NCI-H2081 treated with DMSO at 0.1 percent for 48 hours (cell line): Measurements from ENCODE around the gene ACBD6.
"Not testable (repeated sequence)": the region's sequence is repeated elsewhere in the genome, so short reads cannot be mapped to it uniquely, and the experiment has no call there.

Source experiments
- DNase-seq: peaks from one replicate; lab custom pipeline; 2025; lab: John Stamatoyannopoulos, UW

The ACBD6 gene

DNA sequence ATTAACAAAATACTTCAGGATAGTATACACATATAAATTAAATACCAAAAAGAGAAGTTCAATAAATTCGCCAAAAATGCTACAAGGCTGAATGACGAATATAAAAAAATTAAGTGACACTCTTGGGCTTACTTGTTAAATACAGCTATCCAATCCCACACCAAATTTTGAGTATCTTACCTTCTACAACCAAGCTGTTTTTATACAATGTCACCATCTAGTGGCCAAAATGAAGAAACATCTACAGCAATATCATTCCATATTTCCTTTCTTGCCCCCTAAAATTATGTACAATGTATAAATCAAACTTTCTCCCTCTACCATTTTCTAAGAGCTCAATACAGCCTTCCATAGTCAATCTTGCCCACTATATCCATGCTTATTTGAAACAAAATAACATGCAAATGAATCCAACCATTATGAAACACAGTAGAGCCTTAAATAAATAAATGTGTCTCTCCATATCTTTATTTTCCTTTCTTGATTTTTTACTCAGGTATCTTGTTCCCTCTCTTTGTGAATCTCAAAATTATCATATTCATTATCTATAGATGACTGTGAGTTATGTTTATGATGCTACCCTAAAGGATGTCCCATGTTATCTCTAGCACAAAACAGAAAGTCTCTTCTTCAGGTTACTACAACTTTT lies 86.3 kb downstream of the ACBD6 start:
- DNase-seq = no peak

DNA sequence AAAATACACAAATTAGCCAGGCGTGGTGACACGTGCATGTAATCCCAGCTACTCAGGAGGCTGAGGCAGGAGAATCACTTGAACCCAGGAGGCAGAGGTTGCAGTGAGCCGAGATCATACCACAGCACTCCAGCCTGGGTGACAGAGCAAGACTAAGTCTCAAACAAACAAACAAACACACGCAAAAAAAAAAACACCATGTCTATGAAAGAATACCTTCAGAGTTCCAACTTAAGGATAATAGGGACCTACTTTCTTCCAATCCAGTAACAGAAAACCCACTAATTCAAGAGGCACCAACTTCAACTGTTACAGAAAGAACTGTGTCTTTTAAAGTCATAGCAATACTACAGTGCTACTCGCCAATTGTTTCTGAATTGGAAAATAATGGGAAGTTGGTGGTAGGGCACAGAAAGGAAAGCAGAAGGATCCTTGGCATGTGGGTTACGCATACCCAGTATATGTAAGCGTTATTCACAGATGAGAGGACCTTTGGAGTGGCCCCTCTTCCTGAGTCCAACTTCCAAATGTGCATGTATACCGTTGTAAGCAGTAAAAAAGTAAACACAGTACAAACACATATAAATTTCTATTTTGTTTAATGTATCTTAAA lies 87.0 kb downstream of the ACBD6 start:
- DNase-seq = no peak

DNA sequence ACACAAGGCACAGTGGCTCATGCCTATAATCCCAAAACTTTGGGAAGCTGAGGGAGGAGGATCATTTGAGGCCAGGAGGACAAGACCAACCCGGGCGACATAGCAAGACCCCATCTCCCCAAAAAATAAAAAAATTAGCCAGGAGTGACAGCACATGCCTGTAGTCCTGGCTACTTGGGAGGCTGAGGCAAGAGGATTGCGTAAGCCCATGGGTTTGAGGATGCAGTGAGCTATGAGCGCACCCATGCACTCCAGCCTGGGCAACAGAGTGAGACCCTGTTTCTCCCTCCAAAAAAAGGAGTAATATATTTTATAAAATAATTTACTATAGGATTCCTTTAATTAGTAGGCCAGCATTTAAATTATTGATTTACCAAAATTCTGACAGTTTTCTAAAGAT lies 89.8 kb downstream of the ACBD6 start:
- no peak for DNase-seq

DNA sequence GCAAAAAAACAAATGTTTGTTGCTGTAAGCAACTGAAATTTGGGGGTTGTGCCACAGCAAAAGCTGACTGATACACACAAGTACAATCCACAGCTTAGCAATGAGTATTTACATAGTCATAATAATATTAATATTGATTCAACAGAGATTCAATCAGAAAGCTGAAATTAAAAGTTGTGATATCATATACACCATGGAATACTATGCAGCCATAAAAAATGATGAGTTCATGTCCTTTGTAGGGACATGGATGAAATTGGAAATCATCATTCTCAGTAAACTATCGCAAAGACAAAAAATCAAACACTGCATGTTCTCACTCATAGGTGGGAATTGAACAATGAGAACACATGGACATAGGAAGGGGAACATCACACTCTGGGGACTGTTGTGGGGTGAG lies 94.2 kb downstream of the ACBD6 start:
- not testable (repeated sequence) for DNase-seq

DNA sequence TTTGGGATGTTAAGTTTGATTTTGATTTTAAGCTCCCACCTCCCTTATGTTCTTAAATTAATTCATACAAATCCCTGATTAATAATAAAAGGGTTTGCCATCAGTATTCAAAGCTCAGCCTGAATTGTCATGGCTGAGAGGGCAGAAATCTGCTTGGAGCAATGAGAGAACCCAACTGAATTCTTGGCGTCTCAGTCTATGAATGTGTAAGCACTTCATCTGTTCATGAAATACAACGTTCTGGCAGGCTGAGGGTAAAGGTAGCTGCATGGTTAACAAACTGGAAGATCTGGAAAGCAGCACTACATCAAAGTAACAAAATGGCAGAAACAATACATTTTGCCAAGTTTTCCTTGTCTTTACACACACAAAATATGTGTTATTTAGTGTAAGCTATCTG lies 95.3 kb downstream of the ACBD6 start:
- no peak for DNase-seq

DNA sequence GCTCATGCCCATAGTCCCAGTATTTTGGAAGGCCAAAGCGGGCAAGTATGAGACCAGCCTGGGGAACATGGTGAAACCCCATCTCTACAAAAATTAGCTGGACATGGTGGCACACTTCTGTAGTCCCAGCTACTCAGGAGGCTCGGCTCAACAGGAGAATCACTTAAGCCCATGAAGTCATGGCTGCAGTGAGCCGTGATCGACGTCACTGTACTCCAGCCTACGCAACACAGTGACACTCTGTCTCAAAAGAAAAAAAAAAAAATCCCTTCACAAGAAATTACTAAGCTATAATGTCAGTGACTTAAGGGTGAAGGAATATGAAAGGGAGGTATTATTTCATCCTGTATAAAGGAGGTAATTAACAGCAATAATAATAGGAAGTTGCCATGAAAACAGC lies 99.8 kb downstream of the ACBD6 start:
- no peak for DNase-seq

DNA sequence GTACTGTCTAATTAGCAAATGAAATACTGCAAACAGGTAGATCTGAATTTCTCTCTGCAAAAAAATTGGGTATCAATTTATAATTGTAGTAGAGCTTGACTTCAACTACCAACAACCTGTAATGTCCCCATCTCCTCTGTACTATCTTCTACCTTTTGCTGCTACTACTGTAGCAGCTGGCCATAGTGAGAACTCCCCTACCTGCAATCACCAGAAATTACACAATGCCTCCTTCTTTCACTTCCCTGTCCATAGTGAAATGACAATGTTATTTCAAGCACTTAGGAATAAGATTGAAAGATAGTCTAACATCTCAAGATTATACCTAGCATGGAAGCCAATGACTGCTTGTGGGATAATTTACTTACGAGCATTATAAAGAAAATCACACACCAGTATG lies 100.4 kb downstream of the ACBD6 start:
- no peak for DNase-seq

DNA sequence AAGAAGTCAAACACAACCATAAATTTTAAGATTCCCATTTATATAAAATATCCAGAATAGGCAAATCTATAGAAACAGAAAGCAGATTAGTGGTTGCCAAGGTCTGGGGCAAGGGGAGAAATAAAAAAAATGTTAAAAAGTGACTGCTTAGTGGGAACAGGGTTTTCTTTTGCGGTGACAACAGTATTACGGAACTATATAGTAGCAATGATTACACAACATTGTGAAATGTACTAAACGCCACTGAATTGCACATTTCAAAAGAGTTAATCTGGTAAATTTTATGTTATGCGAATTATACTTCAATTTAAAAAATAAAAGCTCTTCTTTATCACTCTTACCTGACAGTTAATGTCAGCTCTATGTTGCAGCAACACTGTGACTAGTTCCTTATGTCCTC lies 105.2 kb downstream of the ACBD6 start:
- DNase-seq = no peak

DNA sequence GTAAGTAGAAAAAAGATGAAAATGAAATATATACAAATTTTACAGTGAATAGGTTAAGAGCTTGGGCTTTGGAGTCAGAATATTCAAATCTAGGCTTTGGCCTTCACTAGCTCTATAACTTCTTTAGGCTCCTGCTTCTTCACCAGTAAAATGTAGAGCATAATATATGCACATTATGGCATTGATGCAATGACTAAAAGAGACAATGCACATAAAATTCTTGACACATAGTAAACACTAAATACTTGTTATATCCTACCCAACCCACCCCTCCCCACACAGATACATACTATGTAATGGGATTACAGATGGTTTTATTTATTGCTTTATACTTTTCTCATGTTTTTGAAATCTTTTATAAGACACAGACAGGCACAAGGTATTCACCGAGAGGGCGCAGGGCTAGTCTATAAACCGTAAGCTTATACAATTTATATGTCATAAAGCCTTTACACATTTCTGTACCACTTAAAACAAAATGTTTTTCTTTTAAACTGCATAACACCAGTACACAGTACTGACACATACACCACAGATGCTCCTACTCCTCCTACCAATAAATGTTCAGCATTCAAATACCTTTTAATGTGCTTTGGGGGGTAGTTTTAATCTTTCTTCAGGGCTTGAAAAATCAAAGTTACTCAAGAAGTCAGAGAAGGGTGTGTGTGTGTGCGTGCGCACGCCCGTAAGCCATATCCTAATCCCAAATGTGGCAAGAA lies 109.8 kb downstream of the ACBD6 start:
- DNase-seq = no peak

DNA sequence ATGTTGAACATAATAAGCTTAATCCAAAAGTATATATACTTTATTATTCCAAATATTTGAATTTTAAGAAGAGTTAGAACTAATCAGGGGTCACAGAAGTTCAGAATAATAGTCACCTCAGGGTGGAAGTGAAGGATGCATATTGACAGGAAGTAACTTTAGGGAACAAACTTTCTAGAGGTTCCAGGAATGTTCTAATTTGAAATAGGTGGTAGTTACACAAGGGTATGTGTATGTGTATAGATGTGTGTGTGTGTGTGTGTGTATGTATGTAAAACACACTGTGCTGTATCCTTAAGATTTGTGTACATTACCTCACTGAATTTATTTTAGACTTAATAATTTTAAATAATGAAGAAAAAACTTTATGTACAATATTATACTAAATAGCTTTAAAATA lies 110.4 kb downstream of the ACBD6 start:
- DNase-seq = no peak

DNA sequence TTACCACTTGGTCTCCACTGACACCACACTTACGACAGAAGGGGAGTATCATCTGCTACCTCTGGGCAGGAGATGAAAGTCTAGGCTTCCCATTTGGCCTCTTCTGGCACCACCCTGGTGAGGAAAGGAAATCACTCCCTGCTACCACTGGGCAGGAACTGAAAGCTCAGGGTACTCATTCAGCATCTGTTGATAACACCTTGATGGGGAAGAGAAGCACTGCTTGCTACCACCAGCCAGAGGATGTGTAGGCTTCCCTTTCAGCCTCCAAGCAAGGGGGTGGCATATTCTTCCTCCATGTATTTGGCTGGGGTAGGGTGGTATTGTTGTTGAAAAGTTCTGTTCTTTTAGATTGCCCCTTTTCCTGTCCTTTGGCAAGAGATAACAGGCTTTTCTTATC lies 115.0 kb downstream of the ACBD6 start:
- no peak for DNase-seq

DNA sequence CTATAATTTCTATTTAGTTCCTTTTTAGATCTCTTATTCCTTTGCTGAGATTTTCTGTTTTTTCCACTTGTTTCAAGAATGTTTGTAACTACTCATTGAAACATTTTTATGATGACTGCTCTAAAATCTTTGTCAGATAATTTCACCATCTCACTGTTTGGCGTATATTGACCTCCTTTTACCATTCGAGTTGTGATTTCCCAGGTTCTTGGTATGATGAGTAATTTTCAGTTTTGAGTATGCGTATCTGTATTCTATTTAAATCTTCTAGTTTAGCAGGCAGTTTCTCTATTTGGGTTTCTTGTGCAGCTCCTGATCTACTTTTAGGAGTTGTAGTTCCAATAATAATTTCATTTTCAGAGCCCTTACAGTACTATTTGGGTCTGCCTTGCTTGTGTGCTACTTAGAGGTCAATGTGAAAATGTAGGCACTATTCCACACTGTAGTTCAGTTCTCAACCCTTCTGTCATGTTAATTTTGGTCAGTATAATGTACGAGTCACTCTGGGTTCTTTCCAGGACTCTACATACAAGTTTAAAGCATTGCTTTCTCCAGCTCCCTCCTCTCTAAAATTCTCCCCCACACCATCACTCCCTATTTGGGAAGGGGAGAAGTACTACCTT lies 115.5 kb downstream of the ACBD6 start:
- no peak for DNase-seq

DNA sequence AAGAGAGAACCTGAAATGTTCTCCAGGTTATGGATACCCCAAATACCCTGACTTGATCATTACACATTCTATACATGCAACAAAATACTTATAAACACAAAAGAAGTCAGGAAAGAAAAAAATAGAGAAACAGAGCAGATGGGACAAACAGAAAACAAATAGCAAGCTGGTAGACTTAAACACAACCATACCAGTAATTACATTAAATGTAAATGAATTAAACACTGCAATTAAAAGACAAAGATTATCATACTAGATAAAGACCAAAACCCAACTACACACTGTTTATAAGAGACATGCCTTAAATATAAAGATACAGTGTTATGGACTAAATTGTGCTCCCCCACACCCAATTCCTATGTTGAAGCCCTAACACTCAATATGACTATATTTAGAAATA lies 117.2 kb downstream of the ACBD6 start:
- no peak for DNase-seq

DNA sequence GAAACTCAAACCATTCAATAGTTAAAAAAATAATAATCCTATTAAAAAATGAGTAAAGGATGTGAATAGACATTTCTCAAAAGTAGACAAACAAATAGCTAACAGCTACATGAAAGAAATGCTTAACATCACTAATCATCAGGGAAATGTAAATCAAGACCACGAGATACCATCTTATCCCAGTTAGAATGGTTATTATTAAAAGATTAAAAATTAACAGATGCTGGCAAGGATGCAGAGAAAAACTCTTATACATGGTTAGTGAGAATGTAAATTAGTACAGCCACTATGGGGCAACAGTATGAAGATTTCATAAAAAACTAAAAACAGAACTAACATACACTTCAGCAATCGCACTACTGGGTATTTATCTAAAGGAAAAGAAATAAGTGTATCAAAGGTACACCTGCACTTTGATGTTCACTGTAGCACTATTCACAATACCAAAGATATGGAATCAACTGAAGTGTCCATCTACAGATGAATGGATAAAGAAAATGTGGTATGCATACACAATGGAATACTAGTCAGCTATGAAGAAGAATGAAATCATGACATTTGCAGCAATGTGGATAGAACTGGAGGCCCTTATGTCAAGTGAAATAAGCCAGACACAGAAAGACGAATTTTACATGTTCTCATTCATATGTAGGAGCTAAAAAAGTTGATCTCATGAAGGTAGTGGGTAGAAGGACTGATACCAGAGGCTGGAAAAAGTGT lies 117.9 kb downstream of the ACBD6 start:
- DNase-seq = no peak

DNA sequence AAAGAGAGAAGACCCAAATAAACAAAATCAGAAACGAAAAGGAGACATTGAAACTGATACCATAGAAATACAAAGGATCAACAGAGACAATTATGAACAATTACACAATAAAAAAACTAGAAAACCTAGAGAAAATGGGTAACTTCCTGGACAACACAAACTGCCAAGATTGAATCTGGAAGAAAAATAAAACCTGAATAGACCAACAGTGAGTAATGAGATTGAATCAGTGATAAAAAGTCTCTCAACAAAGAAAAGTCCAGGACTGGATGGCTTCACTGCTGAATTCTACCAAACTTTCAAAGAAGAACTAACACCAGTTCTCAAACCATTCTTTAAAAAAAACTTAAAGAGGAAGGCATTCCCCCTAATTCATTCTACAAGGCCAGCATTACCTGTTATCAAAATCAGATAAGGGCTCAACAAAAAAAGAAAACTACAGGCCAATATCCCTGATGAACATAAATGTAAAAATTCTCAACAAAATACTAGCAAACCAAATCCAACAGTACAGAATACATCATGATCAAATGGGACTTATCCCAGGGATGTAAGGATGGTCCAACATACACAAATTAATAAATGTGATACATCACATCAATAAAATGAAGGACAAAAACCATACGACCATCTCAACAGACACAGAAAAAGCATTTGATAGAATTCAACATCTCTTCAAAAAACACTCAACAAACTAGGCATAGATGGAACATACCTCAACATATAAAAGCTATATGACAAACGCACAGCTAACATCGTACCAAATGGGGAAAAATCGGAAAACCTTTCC lies 119.9 kb downstream of the ACBD6 start:
- DNase-seq = no peak

DNA sequence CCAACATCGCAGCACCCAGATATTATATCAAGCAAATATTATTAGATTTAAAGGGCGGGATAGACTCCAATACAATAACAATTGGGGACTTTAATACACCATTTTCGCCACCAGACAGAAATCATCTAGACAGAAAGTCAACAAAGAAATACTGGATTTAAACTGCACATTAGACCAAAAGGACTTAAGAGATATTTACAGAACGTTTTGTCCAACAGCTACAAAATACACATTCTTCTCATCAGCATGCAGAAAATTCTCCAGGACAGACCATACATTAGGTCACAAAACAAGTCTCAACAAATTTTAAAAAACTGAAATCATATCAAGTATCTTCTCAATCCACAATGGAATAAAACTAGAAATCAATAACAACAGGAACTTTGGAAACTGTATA lies 121.2 kb downstream of the ACBD6 start:
- DNase-seq = no peak

DNA sequence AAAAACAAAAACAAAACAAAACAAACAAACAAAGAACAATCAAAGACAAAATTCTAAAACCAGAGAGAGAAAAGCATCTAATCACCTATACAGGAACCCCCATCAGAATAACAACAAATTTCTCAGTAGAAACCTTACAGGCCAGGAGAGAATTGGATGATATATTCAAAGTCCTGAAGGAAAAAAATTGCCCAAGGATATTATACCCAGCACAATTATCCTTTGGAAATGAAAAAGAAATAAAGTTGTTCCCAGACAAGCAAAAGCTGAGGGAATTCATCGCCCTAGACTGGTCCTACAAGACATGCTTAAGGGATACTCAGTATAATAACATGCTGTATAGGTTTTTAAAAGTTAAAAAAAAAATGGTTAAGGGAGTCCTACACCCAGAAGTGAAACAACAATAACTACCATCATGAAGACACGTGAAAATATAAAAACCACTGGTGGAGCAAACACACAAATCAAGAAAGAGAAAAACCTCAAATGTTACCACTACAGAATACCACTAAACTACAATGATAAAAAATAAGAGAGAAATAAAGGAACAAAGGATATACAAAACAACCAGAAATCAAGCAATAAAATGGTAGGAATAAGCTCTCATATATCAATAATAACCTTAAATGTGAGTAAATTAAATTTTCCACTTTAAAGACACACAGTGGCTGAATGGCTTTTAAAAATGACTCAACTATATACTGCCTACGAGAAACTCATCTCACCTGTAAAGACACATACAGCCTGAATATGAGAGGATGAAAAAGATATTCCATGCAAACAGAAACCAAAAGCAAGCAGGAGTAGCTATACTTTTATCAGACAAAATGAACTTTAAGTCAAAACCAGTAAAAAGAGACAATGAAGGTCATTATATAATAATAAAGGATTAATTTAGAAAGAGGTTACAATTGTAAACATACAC lies 121.9 kb downstream of the ACBD6 start:
- no peak for DNase-seq

DNA sequence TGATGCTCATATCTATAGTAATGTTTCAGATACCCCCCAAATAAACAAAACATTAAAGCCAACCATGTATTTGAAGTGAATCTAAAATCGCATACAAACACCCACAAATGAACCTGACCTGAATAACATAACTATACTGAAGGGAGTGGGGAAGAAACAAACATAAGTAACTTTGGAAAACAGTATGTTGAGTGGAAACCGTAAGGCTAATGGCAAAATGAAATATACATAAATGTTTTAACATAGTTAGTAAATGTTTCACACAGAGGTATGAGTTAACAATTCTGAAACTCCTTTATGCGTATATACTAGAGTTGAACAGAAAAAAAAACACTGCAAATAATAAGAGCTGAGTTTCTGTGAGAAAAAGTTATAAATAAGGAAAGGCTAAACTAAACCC lies 125.6 kb downstream of the ACBD6 start:
- no peak for DNase-seq

DNA sequence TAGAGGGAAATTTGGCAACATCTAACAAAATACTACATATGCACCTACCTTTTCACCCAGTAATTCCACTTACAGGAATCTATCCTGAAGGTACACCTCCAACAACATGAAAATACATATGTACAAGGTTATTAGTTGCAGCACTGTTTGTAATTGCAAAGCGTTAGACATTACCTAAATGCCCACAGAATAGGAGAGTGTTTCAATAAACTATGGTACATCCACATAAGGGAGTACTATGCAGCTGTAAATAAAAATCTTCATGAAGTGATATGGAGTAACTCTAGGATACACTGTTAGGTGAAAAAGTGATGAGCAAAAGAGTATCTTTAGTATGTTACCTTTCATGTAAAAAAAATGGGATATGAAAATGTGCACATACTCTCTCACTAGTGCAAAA lies 126.1 kb downstream of the ACBD6 start:
- no peak for DNase-seq

DNA sequence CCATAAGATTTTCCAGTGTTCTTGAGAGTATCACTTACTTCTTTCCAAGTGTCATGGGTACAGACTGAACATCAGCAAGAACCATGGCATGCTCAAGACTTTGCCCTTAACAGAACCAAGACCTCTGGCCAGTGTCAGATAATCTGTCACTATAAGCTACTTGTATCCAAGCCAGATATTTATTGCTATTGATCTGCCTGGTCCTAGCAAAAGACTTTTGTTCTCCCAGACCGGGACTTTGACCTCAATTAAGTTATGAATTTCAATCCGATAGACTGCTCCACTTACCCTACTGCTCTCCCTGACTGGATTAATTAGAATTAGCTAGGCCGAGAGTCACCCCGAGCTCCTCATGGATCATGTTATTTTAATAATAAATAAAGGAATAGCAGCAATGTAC lies 129.6 kb downstream of the ACBD6 start:
- DNase-seq = no peak

DNA sequence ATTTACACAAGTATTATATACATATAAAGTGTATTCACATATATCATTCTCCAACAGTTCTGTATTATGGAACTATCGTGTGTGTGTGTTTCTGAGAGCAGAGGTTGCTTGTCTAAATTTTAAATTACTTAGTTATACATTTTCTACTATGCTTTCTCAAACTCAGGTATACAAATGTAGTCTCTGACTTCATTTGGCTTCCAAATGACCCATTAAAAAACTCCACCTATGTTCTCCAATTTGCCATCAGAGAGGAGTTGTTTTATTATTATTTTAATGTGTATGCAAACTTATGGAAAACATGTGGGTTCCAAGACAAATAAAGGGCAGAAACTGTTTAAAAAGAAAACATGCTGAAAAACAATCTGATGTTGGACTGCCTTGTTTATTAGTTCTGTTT lies 131.8 kb downstream of the ACBD6 start:
- no peak for DNase-seq
